GM12801 (cell line): ENCODE measurements around the gene GLRA3.

ENCODE experiments used
- CTCF ChIP-seq: IDR thresholded peaks from one replicate; pipeline ENCODE4 v1.5.1; 2011; ENCODE audit warnings: control low read depth; ENCODE audit not compliant: insufficient read length; ENCODE audit errors: extremely low read depth

GLRA3 gene

DNA sequence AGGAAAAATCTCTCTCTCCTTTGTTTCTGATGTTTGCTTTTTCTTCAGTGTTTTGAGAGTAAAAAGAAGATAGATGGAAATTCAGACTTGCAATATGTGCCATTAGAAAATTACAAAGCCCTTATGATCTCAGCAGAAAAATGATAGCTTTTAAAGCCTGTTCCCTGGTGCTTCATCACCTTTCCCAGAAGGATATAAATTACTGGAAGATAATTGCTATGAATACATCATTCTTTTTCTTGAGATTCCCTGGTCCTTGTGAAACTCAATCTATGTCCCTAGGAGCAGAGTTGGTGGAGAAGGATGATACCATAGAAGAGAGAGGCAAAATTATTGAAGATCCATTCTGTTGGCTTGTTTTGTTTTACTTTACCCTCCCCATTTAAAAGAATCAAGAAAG is 86.5 kb downstream of the GLRA3 start:
- no peak for TF ChIP-seq CTCF

- TF ChIP-seq CTCF: no peak
These were observed 89.5 kb downstream of the GLRA3 start for GRCh38 chr4:174739576-174739975.

- TF ChIP-seq CTCF: no peak
These were observed 94.9 kb downstream of the GLRA3 start for GRCh38 chr4:174734181-174734580.

DNA sequence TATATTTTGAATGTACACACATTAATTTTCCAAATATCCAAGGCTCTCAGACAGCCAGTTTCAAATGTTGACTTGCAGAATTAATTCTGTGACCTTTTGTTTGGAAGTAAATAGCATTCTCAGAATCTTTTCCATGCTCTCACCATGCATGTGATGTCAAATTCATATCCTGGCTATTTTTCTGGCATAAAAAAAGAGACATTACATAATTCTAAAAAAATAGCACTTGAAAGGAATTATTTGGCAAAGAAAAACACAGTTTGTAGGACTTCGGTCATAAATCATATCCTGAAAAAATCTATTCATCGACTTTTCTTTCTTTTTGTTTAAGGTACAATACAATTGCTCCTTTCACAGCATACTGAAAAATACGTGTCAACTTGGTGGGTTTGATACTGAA is 111.2 kb downstream of the GLRA3 start:
- TF ChIP-seq CTCF: no peak

GRCh38 chr4:174716986-174717770 is 111.9 kb downstream of the GLRA3 start:
- TF ChIP-seq CTCF: no peak

GRCh38 chr4:174714393-174715211 is 114.4 kb downstream of the GLRA3 start:
- no peak for TF ChIP-seq CTCF

- TF ChIP-seq CTCF: no peak
These were observed 115.2 kb downstream of the GLRA3 start for GRCh38 chr4:174713821-174714220.
